HG03045 (cell line): ENCODE results near the gene MRPL12.

Source experiments
- ATAC-seq: cut with Tn5 transposase; IDR thresholded peaks from one replicate; pipeline ENCODE4 v1.9.1; 2021; ENCODE audit warnings: mild to moderate bottlenecking, moderate library complexity; ENCODE audit not compliant: unreplicated experiment

The MRPL12 gene

DNA sequence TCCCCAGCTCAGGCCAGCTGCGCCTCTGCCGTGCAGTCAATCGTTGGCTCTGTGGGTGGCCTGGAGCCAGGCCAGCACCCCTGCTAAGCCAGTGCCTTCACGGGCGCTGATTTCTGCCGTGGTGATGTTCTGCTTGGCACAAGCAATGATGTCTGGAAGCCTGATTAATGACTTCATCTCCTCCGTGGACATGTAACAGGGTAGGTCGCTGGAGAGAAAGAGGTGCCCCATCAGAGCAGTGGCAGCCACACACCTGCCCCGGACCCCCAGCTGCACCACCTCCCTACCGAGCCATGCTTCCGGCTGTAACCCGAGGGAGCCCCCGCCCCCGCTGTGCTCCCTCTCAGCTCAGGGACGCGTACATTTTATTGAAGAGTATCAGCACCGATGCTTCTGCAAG, 21.5 kb upstream of the MRPL12 start:
- ATAC-seq, result no peak

GRCh38 chr17:81682565-81683207, 20.5 kb upstream of the MRPL12 start:
- no peak for ATAC-seq

DNA sequence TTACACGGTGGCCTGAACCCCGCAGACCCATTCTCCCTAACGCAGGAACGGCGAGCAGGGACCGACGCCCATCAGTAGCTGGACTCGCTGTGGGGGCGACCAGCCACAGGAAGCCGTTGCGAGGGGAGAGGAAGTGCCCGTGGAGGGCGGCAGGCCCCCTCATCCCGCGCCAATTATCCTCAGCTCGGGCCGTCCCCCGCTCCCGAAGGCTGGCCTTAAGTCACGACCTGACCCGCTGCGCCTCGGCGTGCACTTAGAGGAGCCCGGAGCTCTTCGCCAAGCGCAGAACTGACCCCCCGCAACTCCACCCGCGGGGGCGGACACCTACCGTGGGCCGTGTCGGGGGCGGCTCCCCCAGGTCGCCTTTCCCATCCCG, 20.0 kb upstream of the MRPL12 start:
- ATAC-seq, result no peak

DNA sequence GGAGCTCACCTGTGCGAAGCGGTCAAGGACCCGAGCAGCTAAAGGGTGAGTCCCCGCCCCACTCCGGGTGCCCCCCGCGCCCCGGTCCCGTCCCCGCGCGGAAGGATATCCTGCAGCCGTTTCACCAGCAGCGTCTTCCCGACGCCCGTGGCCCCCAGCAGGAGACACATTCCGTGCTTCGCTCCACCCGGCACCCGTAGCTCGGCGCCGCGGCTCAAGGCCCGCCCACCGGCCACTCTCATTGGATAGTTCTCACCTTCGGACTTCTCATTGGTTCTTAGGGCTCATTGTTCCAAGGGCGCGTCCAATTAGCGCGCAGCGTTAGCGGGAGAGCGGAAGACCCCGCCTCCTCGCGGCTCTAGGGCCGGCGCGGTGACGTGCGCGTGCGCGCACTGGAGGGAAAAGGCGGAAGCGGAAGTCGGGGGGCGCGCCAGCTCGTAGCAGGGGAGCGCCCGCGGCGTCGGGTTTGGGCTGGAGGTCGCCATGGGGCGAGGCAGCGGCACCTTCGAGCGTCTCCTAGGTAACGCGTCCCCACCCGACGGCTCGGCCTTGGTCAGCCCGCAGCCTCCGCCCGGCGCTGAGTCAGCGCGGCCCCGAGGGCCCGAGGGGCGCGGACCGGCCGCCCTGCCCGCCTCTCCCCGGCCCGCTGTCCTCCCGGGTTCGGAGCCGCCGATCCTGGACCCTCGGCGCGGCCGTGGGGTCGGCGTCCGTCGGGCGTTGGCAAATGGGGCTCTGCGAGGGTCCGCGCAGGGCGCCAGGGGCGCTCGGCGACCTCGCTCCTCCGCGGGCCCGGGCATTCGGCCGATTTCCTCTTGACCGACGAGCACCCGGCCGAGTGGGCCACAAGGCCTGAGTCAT, 19.4 kb upstream of the MRPL12 start, which contains the start of the genes ARL16 and HGS:
ARL16 (minus strand) TSS at position 214 of the 858 bp plus-strand sequence; CDS start at position 170, 44 bp downstream.
HGS (plus strand) TSS at position 428 of the 858 bp plus-strand sequence; CDS start at position 484, 56 bp downstream.
- ATAC-seq, result peak; percentile 85

DNA sequence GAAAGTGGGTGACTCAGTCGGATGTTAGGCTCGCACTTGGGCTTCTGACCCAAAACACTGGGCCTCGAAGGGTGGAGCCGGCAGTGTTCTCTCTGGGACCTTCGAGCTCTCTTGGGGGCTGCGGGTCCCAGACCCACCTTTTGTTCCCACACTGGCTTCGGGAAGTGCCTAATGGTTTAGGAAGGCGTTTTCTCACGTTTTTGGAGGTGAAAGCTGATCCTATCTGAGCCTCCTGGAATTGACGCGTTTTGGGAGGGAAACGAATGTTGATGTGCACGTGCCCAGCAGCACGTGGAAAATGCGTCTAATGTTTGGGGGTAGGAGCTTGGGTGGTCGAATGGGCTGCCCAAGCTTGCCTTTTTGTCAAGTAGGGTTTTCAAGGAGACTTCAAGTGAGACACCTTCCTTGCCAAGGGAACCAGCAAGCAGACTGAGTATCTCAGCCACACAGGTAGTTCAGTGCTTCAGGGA, 18.7 kb upstream of the MRPL12 start:
- no peak for ATAC-seq

DNA sequence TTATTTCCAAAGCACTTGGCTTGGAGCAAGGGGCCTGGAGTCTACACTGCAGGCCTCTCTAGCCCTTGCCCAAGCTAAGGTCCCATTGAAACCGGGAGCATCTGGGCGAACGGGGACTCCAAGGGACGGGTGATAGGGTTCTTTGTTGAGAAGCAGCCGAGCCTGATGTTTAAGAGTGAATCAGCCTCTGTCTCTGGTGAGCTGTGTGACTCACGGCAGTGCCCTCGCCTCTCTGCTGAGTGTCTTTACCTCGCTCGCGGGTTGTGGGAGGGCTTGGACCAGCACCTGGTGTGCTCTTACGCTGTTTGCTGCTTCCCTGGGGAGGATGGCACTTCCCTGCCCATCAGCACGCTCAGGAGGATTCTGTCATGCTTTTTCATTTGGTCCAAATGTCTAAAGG, 18.1 kb upstream of the MRPL12 start:
- ATAC-seq, result no peak

- no peak for ATAC-seq
Measured at GRCh38 chr17:81686614-81687013, 16.6 kb upstream of the MRPL12 start.

GRCh38 chr17:81687770-81688541, 15.2 kb upstream of the MRPL12 start:
- ATAC-seq, result no peak

- no peak for ATAC-seq
Measured at GRCh38 chr17:81688616-81689015, 14.6 kb upstream of the MRPL12 start.

- no peak for ATAC-seq
Measured at GRCh38 chr17:81690066-81690465, 13.1 kb upstream of the MRPL12 start.

DNA sequence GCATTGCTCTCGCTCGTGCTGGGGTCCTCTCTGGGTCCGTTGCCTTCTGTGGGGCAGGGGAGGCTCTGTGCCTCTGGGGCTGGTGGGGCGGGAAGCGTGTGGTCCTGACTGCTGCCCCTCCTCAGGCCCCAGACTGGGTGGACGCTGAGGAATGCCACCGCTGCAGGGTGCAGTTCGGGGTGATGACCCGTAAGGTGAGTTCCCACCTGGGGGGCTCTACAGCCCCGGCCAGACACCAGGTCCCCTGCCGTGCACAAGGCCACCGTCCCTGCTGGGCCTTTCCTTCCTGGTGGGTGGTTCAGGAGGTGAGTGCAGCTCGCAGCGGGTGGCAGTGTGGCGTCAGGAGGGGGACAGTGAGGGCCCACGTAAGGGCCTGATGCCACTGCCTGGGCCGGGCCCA, 12.6 kb upstream of the MRPL12 start:
- no peak for ATAC-seq

DNA sequence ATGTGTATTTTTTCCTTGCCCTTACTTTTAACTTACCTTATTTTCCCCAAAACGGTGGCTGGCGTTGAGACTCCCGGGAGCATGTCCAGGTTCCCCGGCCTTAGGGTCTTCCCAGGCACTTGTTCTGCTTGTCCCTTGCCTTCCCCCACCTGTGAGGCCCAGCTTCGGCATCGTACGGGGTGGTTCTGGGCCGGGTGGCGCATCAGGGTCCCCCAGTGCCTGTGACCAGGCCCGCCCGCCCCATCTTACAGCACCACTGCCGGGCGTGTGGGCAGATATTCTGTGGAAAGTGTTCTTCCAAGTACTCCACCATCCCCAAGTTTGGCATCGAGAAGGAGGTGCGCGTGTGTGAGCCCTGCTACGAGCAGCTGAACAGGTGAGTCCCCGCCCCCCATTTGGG, 12.0 kb upstream of the MRPL12 start:
- ATAC-seq, result no peak

GRCh38 chr17:81691608-81692007, 11.6 kb upstream of the MRPL12 start:
- ATAC-seq, result no peak

GRCh38 chr17:81693509-81694210, 9.5 kb upstream of the MRPL12 start:
- no peak for ATAC-seq

GRCh38 chr17:81694810-81695209, 8.4 kb upstream of the MRPL12 start:
- no peak for ATAC-seq

DNA sequence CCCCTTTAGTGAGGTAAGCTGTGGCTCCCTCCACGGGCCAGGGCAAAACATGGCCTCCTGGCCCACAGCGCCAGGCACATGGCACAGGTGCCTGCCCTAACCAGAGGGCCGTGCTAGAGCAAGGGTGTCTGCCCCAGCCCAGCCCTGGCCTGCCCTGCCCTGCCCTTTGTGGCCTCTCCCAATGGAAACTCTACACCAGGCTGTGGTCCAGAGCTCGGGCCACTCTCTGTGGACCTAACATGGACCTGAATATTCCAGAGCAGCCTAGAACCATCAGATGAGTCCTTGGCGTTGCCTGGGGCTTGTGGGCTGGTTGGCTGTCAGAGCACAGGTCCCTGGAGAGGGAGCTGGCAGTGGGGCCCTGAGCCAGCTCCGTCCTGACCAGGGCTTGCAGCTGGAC, 8.0 kb upstream of the MRPL12 start:
- ATAC-seq, result no peak

GRCh38 chr17:81695801-81696200, 7.4 kb upstream of the MRPL12 start:
- ATAC-seq, result no peak

- no peak for ATAC-seq
Measured at GRCh38 chr17:81696218-81696941, 6.8 kb upstream of the MRPL12 start.

- ATAC-seq, result no peak
Measured at GRCh38 chr17:81697261-81698044, 5.7 kb upstream of the MRPL12 start.
